ENCODE data around the gene GRK6.

- TF ChIP-seq, protein P1, sequence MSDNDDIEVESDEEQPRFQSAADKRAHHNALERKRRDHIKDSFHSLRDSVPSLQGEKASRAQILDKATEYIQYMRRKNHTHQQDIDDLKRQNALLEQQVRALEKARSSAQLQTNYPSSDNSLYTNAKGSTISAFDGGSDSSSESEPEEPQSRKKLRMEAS (IDR thresholded peaks at IDR 0.05), result no peak
- TF ChIP-seq CREB1 (IDR thresholded peaks at IDR 0.05; ENCODE audit: low read depth), result no peak
- TF ChIP-seq CEBPB (IDR thresholded peaks at IDR 0.05), result no peak
Measured at GRCh38 chr5:177479774-177480173, 53.3 kb downstream of the GRK6 start.

All from Ishikawa (cell line).